ENCODE measurements around the gene SLC48A1. TPM values are rescaled to one million over a fixed set of nuclear protein-coding genes. Genes with fewer than 3 reads are reported as not detected.

The SLC48A1 gene
- total and polyA plus RNA-seq, 10 of the 15 experiments (the other 5 are each of a cell fraction or from before 2014, with no cell fraction given), result 1.1 to 4.9 (median 1.9) TPM

- no peak overlapping the region for H3K4me3 ChIP-seq
- in situ Hi-C loops (cut with MboI), result no loop called here
- H3K27ac ChIP-seq (ENCODE audit: control insufficient read depth, insufficient read depth), result no peak overlapping the region
- H3K4me1 ChIP-seq (ENCODE audit: control insufficient read depth, insufficient read depth, low read length), result no peaks in the 10 kb centered on the region
- H3K79me2 ChIP-seq (ENCODE audit: control insufficient read depth, insufficient read depth, low read length), result no peaks in the 10 kb centered on the region
- intact Hi-C loops (cut with micrococcal nuclease; ENCODE audit: unreplicated experiment), result no loop called here
- RAD21 ChIA-PET (ENCODE audit: unreplicated experiment), result interaction anchor here (0.5 kb wide), 1 partner anchor 35 kb away, joined by 3 read pairs; no protein-coding TSS in a partner anchor
- DNase-seq (ENCODE audit: low read depth, low spot score) (no peak), ATAC-seq (no peak), FAIRE-seq (no peak)
- BruUV-seq (replicated peaks), result no TSS peak
- no peak overlapping the region for H3K9ac ChIP-seq (ENCODE audit: control insufficient read depth, insufficient read depth, low read length)
- 84% methylated on average over 11 of the region's 16 CpGs for WGBS (ENCODE audit: insufficient coverage, insufficient replicate concordance, low lambda C conversion rate, missing lambda C conversion rate)
- no peaks in the 10 kb centered on the region for H3K9me3 ChIP-seq (replicated peaks; ENCODE audit: control insufficient read depth, insufficient read depth, low read length)
- no peak overlapping the region for H2AFZ ChIP-seq (ENCODE audit: control insufficient read depth, low read depth, low read length)
- no peak overlapping the region for H3K4me2 ChIP-seq (ENCODE audit: control insufficient read depth, insufficient read depth)
- POLR2A ChIA-PET, result interaction anchor here (1.2 kb wide), 1 partner anchor 8 kb away, joined by 4 read pairs; no protein-coding TSS in a partner anchor
- no peaks in the 10 kb centered on the region for H4K20me1 ChIP-seq (ENCODE audit: control insufficient read depth, insufficient read depth)
- SMC1A ChIA-PET (ENCODE audit: uncharacterized antibody, unreplicated experiment), result interaction anchor here (0.9 to 1.5 kb wide), 2 partner anchors 27 to 44 kb away, joined by 3 read pairs; no protein-coding TSS in a partner anchor
- H3K36me3 ChIP-seq (ENCODE audit: control insufficient read depth in 2 of 2, insufficient read depth in 2 of 2, low read length in 1 of 2), result peaks cover 0 to 7% of the 10 kb centered on the region in 2 experiments; a peak in 1 of 4 replicates
- TF ChIP-seq MEF2A (IDR thresholded peaks at IDR 0.05; ENCODE audit: insufficient read depth, low read depth, low read length) (no peak), YY1 (IDR thresholded peaks at IDR 0.05; ENCODE audit: low read depth, low read length) (no peak), SUPT20H (IDR thresholded peaks at IDR 0.05; ENCODE audit: borderline replicate concordance, control insufficient read depth, low read depth, low read length) (no peak), PAX8 (IDR thresholded peaks at IDR 0.05) (no peak), ATF3 (IDR thresholded peaks at IDR 0.05; ENCODE audit: borderline replicate concordance, extremely low read depth, low read depth, low read length) (no peak), NFYB (IDR thresholded peaks at IDR 0.05; ENCODE audit: insufficient read depth, low read depth, low read length) (no peak)
- CTCF ChIA-PET, result interaction anchor here (0.9 to 5.3 kb wide), 5 partner anchors 16 to 158 kb away, joined by 3 to 36 read pairs (median 4); no protein-coding TSS in a partner anchor
- H3K27me3 ChIP-seq (replicated peaks in 1 of 2; ENCODE audit: control insufficient read depth in 2 of 2, insufficient read depth in 2 of 2, low read length in 1 of 2), result no peaks in the 10 kb centered on the region
Measured at GRCh38 chr12:47791874-47792273, 18.8 kb downstream of the SLC48A1 start.
